ENCODE measurements around the gene MAP4.
"Not testable (repeated sequence)": the region's sequence is repeated elsewhere in the genome, so short reads cannot be mapped to it uniquely, and the experiment has no call there.

MAP4 gene

GRCh38 chr3:47846186-47846879, 169.9 kb downstream of the MAP4 start:
- DNase-seq (ENCODE audit: low read depth, low spot score), result no peak

GRCh38 chr3:47841786-47842349, 174.3 kb downstream of the MAP4 start:
- no peak for DNase-seq (ENCODE audit: low read depth, low spot score)

GRCh38 chr3:47838503-47838902, 177.7 kb downstream of the MAP4 start:
- DNase-seq (ENCODE audit: low read depth, low spot score), result no peak

GRCh38 chr3:47836986-47837385, 179.2 kb downstream of the MAP4 start:
- no peak for DNase-seq (ENCODE audit: low read depth, low spot score)

- not testable (repeated sequence) for DNase-seq (ENCODE audit: low read depth, low spot score)
Observed at GRCh38 chr3:47829482-47829881, 186.7 kb downstream of the MAP4 start.

- DNase-seq (ENCODE audit: low read depth, low spot score), result no peak
Observed at GRCh38 chr3:47825590-47825989, 190.6 kb downstream of the MAP4 start.

- peak; percentile 63 for DNase-seq (ENCODE audit: low read depth, low spot score)
Observed at GRCh38 chr3:47824541-47825473, 191.4 kb downstream of the MAP4 start.

- DNase-seq (ENCODE audit: low read depth, low spot score), result no peak
Observed at GRCh38 chr3:47817609-47818008, 198.6 kb downstream of the MAP4 start.

GRCh38 chr3:47813551-47814177, 202.6 kb downstream of the MAP4 start:
- no peak for DNase-seq (ENCODE audit: low read depth, low spot score)

GRCh38 chr3:47804577-47804976, 211.6 kb downstream of the MAP4 start:
- DNase-seq (ENCODE audit: low read depth, low spot score), result no peak

- DNase-seq (ENCODE audit: low read depth, low spot score), result no peak
Observed at GRCh38 chr3:47803480-47804025, 212.7 kb downstream of the MAP4 start.

GRCh38 chr3:47802734-47803479, 213.3 kb downstream of the MAP4 start, which contains the start of gene DHX30:
Gene DHX30, plus strand, starts transcription at chr3:47803138. Its CDS starts 7,546 bp downstream, at chr3:47810684.
- DNase-seq (ENCODE audit: low read depth, low spot score), result no peak
